GM13977 (cell line): ENCODE data around the gene ARHGEF10L.

Experiments used
- DNase-seq: peaks from one replicate; pipeline ENCODE4 v3.0.0; 2012; ENCODE audit warnings: low spot score
- in situ Hi-C: fragments of 300-500 bp; cut with MboI; formaldehyde crosslinking; loops from one replicate; pipeline ENCODE4 v1.12.0; 2022; ENCODE audit warnings: low sequenced_read_pairs, low pct_unique_long_range_greater_than_20kb, mixed read lengths, inconsistent platforms; ENCODE audit not compliant: unreplicated experiment
- TF ChIP-seq, protein P1 (sequence below): IDR thresholded peaks from 2 replicates; pipeline ENCODE4 v1.5.1; 2012; ENCODE audit warnings: mild to moderate bottlenecking, control low read depth; ENCODE audit not compliant: insufficient read depth; ENCODE audit errors: extremely low read depth, missing control alignments

ARHGEF10L gene

GRCh38 chr1:17514776-17515175, 24.7 kb upstream of the ARHGEF10L start:
- TF ChIP-seq, protein P1, sequence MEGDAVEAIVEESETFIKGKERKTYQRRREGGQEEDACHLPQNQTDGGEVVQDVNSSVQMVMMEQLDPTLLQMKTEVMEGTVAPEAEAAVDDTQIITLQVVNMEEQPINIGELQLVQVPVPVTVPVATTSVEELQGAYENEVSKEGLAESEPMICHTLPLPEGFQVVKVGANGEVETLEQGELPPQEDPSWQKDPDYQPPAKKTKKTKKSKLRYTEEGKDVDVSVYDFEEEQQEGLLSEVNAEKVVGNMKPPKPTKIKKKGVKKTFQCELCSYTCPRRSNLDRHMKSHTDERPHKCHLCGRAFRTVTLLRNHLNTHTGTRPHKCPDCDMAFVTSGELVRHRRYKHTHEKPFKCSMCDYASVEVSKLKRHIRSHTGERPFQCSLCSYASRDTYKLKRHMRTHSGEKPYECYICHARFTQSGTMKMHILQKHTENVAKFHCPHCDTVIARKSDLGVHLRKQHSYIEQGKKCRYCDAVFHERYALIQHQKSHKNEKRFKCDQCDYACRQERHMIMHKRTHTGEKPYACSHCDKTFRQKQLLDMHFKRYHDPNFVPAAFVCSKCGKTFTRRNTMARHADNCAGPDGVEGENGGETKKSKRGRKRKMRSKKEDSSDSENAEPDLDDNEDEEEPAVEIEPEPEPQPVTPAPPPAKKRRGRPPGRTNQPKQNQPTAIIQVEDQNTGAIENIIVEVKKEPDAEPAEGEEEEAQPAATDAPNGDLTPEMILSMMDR, result no peak
- DNase-seq, result no peak
- in situ Hi-C loops, result no loop called here

- in situ Hi-C loops, result no loop called here
- DNase-seq, result no peak
- TF ChIP-seq, protein P1, result no peak
Observed at GRCh38 chr1:17515902-17516301, 23.6 kb upstream of the ARHGEF10L start.

DNA sequence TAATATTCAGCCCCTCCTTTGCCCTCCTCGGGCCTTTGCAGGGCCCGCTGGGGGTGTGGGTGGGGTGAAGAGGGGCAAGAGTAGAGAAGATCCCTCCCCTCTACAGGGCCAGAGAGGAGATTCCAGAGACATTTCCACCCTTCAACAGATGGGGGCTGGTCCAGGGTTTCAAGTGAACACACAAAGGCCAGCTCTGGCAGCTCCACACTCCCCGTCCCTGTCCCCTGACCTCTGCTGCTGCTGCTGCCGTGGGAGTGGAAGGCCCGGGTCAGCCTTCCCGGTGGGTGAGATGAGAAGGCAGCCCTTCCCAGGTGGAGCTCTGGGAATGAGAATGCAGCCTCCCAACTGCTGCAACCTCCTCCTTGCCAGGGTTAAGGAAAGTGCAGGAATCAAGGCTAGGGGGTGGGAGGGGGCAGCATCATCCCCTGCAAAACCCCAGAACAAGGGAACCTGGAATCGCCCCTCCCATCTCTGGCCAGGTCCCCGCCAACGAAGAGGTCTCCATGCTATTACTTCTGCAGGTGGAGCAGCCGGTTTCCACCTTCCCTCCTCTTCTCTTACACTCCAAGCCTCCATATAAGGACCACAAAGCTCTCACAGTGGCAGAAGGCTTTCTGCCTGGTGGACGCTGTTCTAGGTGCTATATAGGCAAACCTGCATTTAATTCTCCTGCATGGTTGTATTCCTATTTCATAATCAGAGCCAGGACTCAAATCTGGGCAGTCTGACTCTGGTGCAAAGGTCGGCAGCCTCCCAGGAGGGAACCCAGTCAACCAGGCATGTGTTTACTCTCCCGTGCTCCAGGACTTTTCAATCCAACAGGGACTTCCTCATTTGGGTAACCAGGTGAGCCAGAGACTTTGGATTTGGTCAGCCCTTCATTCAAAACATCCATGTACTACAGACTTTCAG, 22.9 kb upstream of the ARHGEF10L start:
- DNase-seq, result no peak
- in situ Hi-C loops, result no loop called here
- TF ChIP-seq, protein P1, result no peak

GRCh38 chr1:17520041-17520440, 19.5 kb upstream of the ARHGEF10L start:
- TF ChIP-seq, protein P1, result no peak
- no peak for DNase-seq
- in situ Hi-C loops, result no loop called here

DNA sequence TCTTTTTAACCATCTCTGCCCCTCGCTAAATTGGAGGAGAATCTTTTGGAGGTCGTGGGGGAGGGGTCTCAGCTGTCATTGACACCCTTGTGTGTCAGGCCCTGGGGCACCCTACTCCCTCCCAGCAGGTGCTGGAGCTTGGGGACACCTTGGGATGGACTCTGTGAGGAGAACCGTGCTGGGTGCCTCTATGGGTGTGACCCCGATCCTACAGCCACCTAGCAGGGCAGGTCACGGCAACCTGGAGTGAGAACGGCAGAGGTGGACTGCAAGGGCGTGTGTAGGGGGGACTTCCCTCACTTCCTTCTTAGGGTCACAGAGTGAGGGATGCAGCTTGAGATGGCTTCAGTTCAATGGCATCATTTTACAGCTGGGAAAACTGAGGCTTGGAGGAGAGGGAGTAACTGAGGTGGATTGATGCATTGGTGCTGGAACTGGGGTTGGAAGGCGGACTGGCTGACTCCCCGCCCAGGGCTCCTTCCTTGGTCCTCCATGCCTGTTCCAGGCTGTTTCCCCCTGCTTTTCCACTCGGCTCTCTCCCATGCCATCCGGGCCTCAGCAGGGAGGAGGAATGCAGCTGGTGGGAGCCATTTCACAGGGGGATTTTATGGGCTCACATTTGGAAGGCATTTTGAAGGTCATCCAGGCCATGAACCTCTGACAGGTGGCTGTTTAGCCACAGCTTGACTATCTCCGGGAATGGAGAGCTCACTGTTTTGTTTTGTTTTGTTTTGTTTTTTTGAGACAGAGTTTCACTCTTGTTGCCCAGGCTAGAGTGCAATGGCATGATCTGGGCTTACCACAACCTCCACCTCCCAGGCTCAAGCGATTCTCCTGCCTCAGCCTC, 18.8 kb upstream of the ARHGEF10L start:
- DNase-seq, result no peak
- TF ChIP-seq, protein P1, result no peak
- in situ Hi-C loops, result no loop called here

- in situ Hi-C loops, result no loop called here
- no peak for DNase-seq
- TF ChIP-seq, protein P1, result no peak
Observed at GRCh38 chr1:17521946-17522612, 17.4 kb upstream of the ARHGEF10L start.
